Measurements from ENCODE around the gene MRPL9. TPM values are rescaled to one million over a fixed set of nuclear protein-coding genes. Genes with fewer than 3 reads are reported as not detected.

MRPL9 gene
- 73.9 to 90.5 TPM (median 84.1 TPM) in 5 replicates for total RNA-seq (2022; extraction: Qiagen RNA extraction)

GRCh38 chr1:151762941-151763921 lies at the start of gene MRPL9:
TSS of gene MRPL9 (minus strand) at chr1:151763496. CDS start at chr1:151763479, 17 bp downstream.

GRCh38 chr1:151805066-151805820 lies 41.9 kb upstream of the MRPL9 start, which contains the start of gene LINGO4:
TSS of gene LINGO4 (minus strand) at chr1:151805419. CDS start at chr1:151802704, 2,715 bp downstream.

GRCh38 chr1:151790071-151790939 lies 27.0 kb upstream of the MRPL9 start, which contains the start of gene TDRKH:
TSS of gene TDRKH (minus strand) at chr1:151790500. CDS start at chr1:151783022, 7,478 bp downstream.

GRCh38 chr1:151720974-151721787 lies 42.1 kb downstream of the MRPL9 start, which contains the start of gene RIIAD1:
TSS of gene RIIAD1 (plus strand) at chr1:151721522. CDS start at chr1:151721537, 15 bp downstream.

DNA sequence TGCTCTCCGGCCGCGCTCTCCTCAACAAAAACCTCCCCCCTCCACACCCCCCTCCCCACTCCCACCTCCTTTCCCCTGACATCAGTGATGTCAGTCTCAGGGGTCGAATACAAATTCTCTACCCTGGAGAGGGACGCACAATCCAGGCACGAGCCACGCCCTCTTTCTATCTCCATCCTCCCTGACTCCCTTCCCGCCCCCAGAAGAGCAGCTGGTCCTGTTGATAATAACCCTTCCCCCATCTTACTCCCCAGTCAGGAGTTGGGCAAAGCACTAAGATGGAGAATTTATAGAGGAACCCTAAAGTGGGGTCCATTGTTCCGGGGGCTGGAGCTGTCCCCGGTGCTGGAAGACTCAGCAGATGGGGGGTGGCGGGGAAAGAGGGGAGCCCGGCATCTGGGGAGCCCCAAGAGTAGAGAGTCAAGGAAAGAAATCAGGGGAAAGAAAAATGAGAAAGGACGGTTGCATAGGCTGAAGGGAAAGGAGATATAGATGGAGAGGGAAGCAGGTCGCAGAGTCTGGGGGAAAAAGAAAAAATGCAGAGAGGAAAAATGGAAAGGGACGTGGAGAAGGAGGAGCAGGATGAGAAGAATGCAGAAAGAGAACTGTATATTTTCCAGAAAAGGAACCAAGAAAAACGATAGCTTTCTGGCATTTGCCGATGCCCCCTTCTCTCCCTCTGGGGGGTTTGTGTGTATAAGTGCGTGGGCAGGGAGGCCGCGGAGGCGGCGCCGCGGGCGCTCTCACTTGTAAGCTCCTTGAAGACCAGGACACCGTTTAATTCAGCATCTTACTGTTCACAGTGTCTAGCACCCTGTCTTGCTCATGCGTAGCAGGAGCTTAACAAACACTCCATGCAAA lies 46.3 kb downstream of the MRPL9 start, which contains the start of gene CELF3:
Gene CELF3, minus strand, starts transcription at position 33 of the 861 bp plus-strand sequence. CDS start 783 bp downstream, outside the sequence.

Other genes with a start within 250 kb of the MRPL9 start
- gene TUFT1, start 223.2 kb downstream of the MRPL9 start, total RNA-seq (2022; extraction: Qiagen RNA extraction) = 8.4 to 10.4 TPM (median 9.2 TPM) in 5 replicates
- 7.0 to 10.3 TPM (median 7.4 TPM) in 5 replicates for gene SNX27, start 151.4 kb downstream of the MRPL9 start, total RNA-seq (2022; extraction: Qiagen RNA extraction)
- not detected in 5 replicates for gene CELF3, start 46.7 kb downstream of the MRPL9 start, total RNA-seq (2022; extraction: Qiagen RNA extraction)
- not detected in 5 replicates for gene RIIAD1, start 42.0 kb downstream of the MRPL9 start, total RNA-seq (2022; extraction: Qiagen RNA extraction)
- gene TDRKH, start 27.0 kb upstream of the MRPL9 start, total RNA-seq (2022; extraction: Qiagen RNA extraction) = 5.0 to 5.4 TPM (median 5.1 TPM) in 5 replicates
- gene LINGO4, start 41.9 kb upstream of the MRPL9 start, total RNA-seq (2022; extraction: Qiagen RNA extraction) = not detected in 5 replicates
- gene RORC, start 68.3 kb upstream of the MRPL9 start, total RNA-seq (2022; extraction: Qiagen RNA extraction) = 0.04 to 0.05 TPM in 2 of 5 replicates, not detected in the others
- gene C2CD4D, start 76.3 kb upstream of the MRPL9 start, total RNA-seq (2022; extraction: Qiagen RNA extraction) = not detected in 5 replicates
- gene THEM5, start 90.2 kb upstream of the MRPL9 start, total RNA-seq (2022; extraction: Qiagen RNA extraction) = not detected in 5 replicates
- 13.0 to 14.1 TPM (median 13.9 TPM) in 5 replicates for gene THEM4, start 146.0 kb upstream of the MRPL9 start, total RNA-seq (2022; extraction: Qiagen RNA extraction)
- 2,101 to 2,395 TPM (median 2,281 TPM) in 5 replicates for gene S100A10, start 230.4 kb upstream of the MRPL9 start, total RNA-seq (2022; extraction: Qiagen RNA extraction)